HG03196 (cell line): ENCODE data around the gene KLHL36.
"Not testable (repeated sequence)": the region's sequence is repeated elsewhere in the genome, so short reads cannot be mapped to it uniquely, and the experiment has no call there.

ENCODE experiments used
- ATAC-seq: cut with Tn5 transposase; IDR thresholded peaks from one replicate; pipeline ENCODE4 v1.9.1; 2021; ENCODE audit not compliant: unreplicated experiment

Gene KLHL36

GRCh38 chr16:84614968-84615813 is 33.1 kb upstream of the KLHL36 start:
- ATAC-seq: no peak

- no peak for ATAC-seq
These were observed 31.8 kb upstream of the KLHL36 start for GRCh38 chr16:84616515-84616914.

DNA sequence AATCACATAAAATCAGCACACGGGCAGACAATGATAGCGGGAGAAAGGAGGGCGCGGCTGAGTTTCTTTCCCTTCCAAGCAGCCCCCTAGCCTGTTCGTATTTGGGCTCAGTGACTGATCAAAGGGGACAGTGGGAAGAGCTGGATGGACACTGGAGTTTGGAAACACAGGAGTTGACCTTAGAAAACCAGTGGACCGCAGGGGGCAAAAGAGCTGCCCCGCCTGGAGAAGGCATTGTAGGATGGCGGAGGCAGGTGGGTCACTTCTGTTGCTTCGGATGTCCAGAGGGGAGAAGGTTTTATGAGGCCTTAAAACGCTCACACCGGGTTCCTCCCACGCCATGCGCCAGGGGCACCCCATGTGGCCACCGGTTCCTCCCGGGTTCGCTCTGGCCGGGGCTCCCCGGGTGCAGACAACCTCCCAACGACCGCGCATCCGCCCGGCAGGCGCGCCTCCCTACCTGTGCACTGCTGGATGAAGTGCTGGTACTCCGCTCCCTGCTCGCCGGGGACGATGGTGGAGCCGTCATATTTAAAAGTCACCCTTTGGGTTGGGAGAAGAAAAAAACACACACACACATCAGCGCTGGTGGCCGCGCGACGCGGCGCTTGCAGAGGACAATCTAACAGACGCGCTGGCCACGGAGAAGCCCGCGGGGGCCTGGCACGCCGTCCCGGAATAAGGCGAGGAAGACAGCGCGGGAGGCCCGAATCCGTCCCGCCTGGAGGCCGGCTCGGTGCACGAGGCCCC is 31.1 kb upstream of the KLHL36 start:
- ATAC-seq: no peak

GRCh38 chr16:84617791-84618580 is 30.3 kb upstream of the KLHL36 start, which contains the start of gene COTL1:
Gene COTL1, minus strand, starts transcription at chr16:84618078. Its CDS starts 164 bp downstream, at chr16:84617914.
- ATAC-seq: peak; percentile 69

DNA sequence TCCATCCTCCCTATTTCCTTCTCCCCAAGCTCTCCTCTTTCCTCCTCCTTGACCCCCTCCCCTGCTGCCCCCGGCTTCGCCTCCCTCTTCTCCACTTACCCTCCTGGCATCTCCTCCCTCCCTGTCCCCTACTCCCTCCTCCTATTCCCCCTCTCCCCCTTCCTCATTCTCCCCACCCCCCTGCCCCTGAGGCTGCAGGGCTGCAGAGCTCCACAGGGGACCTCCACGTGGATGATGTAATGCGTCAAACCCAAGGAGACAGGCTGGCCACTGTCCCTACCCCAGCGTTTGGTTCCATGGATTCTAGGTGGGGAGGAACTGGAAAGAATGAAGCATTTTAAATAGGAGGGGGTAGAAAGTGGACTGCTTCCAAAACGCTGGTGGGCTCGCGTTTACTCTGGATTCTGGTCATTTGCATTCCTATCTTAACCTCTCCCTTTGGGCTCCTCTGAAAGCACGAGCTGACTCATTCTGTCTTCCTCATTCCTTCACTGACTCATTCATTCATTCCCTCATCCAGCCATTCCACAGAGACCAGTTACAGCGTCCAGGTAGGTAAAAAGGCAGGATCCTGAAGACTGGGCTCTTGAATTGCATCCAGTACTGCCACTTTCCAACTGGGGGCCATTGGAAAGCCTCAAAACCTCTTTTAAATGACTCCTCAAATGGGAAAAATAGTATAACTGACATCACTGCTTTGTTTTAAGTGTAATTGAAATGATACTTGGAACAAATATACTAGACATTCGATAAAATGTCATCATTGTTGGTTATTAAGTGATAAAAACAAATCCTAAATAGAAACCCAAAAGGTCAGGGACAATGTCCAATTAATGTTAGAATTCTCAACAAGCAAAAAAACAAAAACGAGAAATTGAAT is 29.5 kb upstream of the KLHL36 start:
- ATAC-seq: no peak

- ATAC-seq: not testable (repeated sequence)
These were observed 27.4 kb upstream of the KLHL36 start for GRCh38 chr16:84620913-84621312.

DNA sequence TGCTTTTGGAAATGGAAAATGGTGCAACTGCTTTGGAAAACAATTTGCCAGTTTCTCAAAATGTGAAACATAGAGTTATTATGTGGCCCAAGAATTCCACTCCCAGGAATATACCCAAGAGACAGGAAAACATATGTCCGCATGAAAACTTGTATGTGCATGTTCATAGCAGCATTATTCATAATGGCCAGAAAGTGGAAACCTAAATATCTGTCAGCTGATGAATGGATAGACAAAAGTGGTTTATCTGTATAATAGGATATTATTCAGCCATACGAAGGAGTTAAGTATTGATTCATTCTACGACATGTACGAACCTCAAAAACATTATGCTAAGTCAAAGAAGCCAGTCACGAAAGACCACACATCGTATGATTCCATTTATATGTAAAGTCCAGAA is 22.8 kb upstream of the KLHL36 start:
- no peak for ATAC-seq

- no peak for ATAC-seq
These were observed 20.0 kb upstream of the KLHL36 start for GRCh38 chr16:84628226-84628731.

DNA sequence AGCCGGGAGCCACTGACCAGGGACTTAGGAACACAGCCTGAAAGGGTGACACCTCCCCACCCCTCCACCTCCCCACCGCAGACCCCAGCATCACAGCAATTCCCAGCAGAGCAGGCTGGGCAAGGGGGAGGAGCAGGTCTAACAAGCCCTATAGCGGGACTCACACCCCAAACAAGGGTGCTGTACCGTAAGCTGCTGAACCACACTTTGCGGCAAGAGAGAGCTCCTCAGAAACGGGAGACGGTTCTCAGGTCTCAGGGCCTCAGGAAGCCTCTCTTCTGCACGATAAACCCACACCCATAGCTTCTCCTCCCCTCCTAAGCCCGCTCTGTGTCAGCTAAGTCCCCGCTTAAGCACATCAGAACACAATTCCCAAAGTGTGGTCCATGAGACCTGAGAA is 18.7 kb upstream of the KLHL36 start:
- ATAC-seq: no peak

GRCh38 chr16:84630009-84630408 is 18.3 kb upstream of the KLHL36 start:
- ATAC-seq: no peak

- no peak for ATAC-seq
These were observed 17.7 kb upstream of the KLHL36 start for GRCh38 chr16:84630446-84631152.

DNA sequence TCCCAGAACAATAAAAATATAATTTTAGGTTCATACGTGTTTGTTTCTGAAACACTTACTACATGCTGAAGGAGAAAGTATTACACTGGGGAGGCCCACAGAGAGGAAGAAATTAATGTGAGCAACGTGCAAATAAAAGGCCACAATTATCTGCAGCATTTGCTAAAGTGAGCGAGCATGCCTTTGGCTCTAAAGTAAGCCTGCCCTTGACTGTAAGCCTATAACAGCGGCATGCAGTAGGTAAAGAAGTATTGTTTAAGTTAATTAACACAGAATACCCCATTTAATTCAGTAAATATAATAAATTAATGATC is 17.2 kb upstream of the KLHL36 start:
- no peak for ATAC-seq

GRCh38 chr16:84631886-84632285 is 16.4 kb upstream of the KLHL36 start:
- ATAC-seq: no peak

GRCh38 chr16:84632862-84633261 is 15.4 kb upstream of the KLHL36 start:
- not testable (repeated sequence) for ATAC-seq

GRCh38 chr16:84633622-84634021 is 14.7 kb upstream of the KLHL36 start:
- no peak for ATAC-seq

GRCh38 chr16:84635702-84636101 is 12.6 kb upstream of the KLHL36 start:
- ATAC-seq: no peak

GRCh38 chr16:84637709-84638108 is 10.6 kb upstream of the KLHL36 start:
- ATAC-seq: no peak

- no peak for ATAC-seq
These were observed 10.0 kb upstream of the KLHL36 start for GRCh38 chr16:84638231-84638806.

DNA sequence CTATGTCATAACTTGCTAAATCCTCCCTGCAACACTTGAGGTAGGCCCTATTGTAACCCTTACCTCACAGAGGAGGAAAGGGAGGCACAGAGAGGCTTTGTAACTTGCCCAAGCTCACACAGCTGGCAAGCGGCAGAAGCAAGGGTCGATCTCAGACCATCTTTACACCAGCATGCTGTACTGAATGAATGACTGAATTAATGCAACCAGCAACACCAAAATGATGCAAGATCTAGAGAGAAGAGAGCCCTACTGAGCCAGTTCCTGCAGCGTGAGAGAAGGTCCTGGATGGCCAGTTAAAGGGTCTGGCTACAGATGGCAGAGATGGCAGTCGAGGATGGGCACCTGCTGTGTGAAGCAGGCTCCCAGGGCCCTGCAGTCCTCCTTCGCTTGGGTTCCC is 8.2 kb upstream of the KLHL36 start:
- no peak for ATAC-seq
